Adrenal gland (tissue), 5 donors: ENCODE measurements around the gene KLHL36.

Source experiments
- POLR2A ChIP-seq, 2 donors: fragments of 450-650 bp; IDR thresholded peaks; one replicate each; pipeline ENCODE4 v1.6.1; 2017; ENCODE audit warnings: antibody characterized with exemption in 2 of 2, mild to moderate bottlenecking in 2 of 2, moderate library complexity in 1 of 2
- TF ChIP-seq, protein P1 (sequence below), 6 experiments: fragments of 450-650 bp in 4 of 6; fragments of 200-600 bp in 2 of 6; sonication (generic) in 1 of 6; IDR thresholded peaks; 1 replicate in 5 of 6; 2 replicates in 1 of 6; pipeline versions ENCODE4 v1.5.1 to v1.8.0; 2016 to 2021; ENCODE audit warnings: antibody characterized with exemption in 6 of 6, mild to moderate bottlenecking in 2 of 6, moderate library complexity in 1 of 6
- donor health status: DM: no; HTN: no; CAD: no.

DNA sequence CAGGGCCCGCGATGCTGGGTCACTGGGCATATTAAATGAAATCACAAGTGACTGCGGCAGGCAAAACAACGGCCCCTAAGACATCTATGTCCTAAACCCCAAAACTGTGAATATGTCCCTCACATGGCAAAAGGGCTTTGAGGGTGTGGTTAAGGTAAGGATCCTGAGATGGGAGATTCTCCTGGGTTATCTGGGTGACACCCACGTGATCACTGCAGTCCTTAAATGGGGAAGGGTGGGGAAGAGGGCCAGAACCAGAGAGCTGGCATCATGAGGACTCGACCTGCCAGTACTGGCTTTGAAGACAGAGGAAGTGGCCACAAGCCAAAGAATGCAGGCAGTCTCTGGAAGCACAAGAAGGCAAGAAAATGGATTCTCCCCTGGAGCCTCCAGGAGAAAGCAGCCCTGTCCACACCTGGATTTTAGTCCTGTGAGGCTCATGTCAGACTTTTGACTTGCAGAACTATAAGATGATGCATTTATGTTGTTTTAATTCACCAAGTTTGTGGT, 42.9 kb upstream of the KLHL36 start:
- TF ChIP-seq, protein P1, sequence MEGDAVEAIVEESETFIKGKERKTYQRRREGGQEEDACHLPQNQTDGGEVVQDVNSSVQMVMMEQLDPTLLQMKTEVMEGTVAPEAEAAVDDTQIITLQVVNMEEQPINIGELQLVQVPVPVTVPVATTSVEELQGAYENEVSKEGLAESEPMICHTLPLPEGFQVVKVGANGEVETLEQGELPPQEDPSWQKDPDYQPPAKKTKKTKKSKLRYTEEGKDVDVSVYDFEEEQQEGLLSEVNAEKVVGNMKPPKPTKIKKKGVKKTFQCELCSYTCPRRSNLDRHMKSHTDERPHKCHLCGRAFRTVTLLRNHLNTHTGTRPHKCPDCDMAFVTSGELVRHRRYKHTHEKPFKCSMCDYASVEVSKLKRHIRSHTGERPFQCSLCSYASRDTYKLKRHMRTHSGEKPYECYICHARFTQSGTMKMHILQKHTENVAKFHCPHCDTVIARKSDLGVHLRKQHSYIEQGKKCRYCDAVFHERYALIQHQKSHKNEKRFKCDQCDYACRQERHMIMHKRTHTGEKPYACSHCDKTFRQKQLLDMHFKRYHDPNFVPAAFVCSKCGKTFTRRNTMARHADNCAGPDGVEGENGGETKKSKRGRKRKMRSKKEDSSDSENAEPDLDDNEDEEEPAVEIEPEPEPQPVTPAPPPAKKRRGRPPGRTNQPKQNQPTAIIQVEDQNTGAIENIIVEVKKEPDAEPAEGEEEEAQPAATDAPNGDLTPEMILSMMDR (IDR thresholded peaks at IDR 0.05) = no peak
- TF ChIP-seq POLR2A (IDR thresholded peaks at IDR 0.05) = no peak
